K562 (cell line): Measurements from ENCODE around the gene S100A6.

Experiments used
- AFF1 ChIP-seq, 2 experiments: fragments of 450-650 bp; IDR thresholded peaks; 2 replicates each; pipeline ENCODE4 v1.6.1; 2018; ENCODE audit warnings: mild to moderate bottlenecking in 2 of 2, low read depth in 1 of 2; ENCODE audit not compliant: partially characterized antibody in 2 of 2
- BRD9 ChIP-seq: fragments of 450-650 bp; IDR thresholded peaks from 2 replicates; pipeline ENCODE4 v1.6.1; 2018; ENCODE audit warnings: low read depth; ENCODE audit not compliant: partially characterized antibody
- CEBPB ChIP-seq: fragments of 450-650 bp; IDR thresholded peaks from 2 replicates; pipeline ENCODE4 v1.6.1; 2016; ENCODE audit warnings: missing genetic modification characterization, missing compliant biosample characterization
- EZH2 ChIP-seq: IDR thresholded peaks from 2 replicates; pipeline ENCODE4 v1.6.1; 2012; ENCODE audit warnings: low read depth, mild to moderate bottlenecking, inconsistent platforms, low read length, borderline replicate concordance
- POLR2AphosphoS2 ChIP-seq: IDR thresholded peaks from 2 replicates; pipeline ENCODE4 v1.6.1; 2012; ENCODE audit warnings: low read length, improper control_type of control experiment
- POLR2G ChIP-seq: fragments of 200-400 bp; formaldehyde crosslinking; IDR thresholded peaks from 2 replicates; pipeline ENCODE4 v1.6.1; 2017; ENCODE audit warnings: low read depth, mild to moderate bottlenecking, antibody characterized with exemption, low read length, moderate library complexity
- RFX7 ChIP-seq: fragments of 250-450 bp; sonication (Bioruptor Pico); IDR thresholded peaks from 2 replicates; pipeline ENCODE4 v1.5.1; 2021; ENCODE audit warnings: mild to moderate bottlenecking
- SMC3 ChIP-seq: conservative IDR thresholded peaks from 2 replicates; pipeline ENCODE4 v1.6.1; 2011; ENCODE audit warnings: low read depth, low read length, improper control_type of control experiment; ENCODE audit not compliant: insufficient read depth
- SRF ChIP-seq, 2 experiments: fragments of 250-450, 450-650 bp in 1 of 2; sonication (Bioruptor Pico) in 1 of 2; sonication (generic) in 1 of 2; formaldehyde crosslinking; IDR thresholded peaks; 2 replicates each; pipeline versions ENCODE4 v1.5.0 to v1.5.1; 2020 to 2022; ENCODE audit warnings: mild to moderate bottlenecking in 1 of 2, missing genetic modification reagents in 1 of 2
- TEAD4 ChIP-seq, 2 experiments: sonication (generic) in 1 of 2; formaldehyde crosslinking in 1 of 2; IDR thresholded peaks; 2 replicates each; pipeline versions ENCODE4 v1.6.1 to v1.8.0; 2012 to 2022; ENCODE audit warnings: borderline replicate concordance in 1 of 2, inconsistent platforms in 1 of 2, low read length in 1 of 2, mild to moderate bottlenecking in 1 of 2, missing genetic modification reagents in 1 of 2
- VEZF1 ChIP-seq: fragments of 200-800 bp; sonication (Bioruptor generic); IDR thresholded peaks from 2 replicates; pipeline ENCODE4 v1.6.1; 2017; ENCODE audit warnings: missing genetic modification characterization, missing compliant biosample characterization
- ZBTB33 ChIP-seq: sonication (generic); formaldehyde crosslinking; IDR thresholded peaks from 2 replicates; pipeline ENCODE4 v1.8.1; 2023; ENCODE audit warnings: mild to moderate bottlenecking, missing genetic modification reagents
- ZNF253 ChIP-seq: fragments of 250-450 bp; sonication (Bioruptor Pico); conservative IDR thresholded peaks from 2 replicates; pipeline ENCODE4 v1.6.1; 2021; ENCODE audit warnings: mild to moderate bottlenecking
- TF ChIP-seq, protein P1 (sequence below), 2 experiments: fragments of 450-650 bp in 1 of 2; sonication (generic) in 1 of 2; formaldehyde crosslinking; conservative IDR thresholded peaks; 2 replicates each; pipeline versions ENCODE4 v1.4.0 to v1.8.1; 2020 to 2022; ENCODE audit warnings: mild to moderate bottlenecking in 1 of 2, missing genetic modification reagents in 1 of 2

DNA sequence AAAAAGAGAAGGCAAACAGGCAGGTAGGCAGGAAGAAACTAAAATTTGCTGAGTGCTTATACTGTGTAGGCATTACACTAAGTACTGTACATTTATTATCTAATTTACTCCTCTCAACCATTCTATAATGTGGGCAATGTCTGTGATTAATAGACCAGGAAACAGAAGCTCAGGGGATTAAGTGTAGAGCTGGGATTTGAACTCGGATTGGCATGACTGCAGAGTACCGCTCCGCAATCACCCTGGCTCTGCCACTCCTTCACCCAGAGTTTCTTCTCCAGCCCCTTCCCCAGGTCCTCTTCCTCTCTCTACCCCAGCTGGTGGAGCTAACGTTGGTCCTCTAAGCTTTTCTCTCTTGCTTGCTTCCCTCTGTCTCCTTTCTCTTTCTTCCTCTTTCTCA, 41.3 kb upstream of the S100A6 start:
- TF ChIP-seq BRD9 (no peak), ZNF253 (no peak), SMC3 (no peak), TEAD4 (IDR thresholded peaks at IDR 0.05; ENCODE audit: low read length) (no peak), TEAD4 (CRISPR knock-in tag; IDR thresholded peaks at IDR 0.05; ENCODE audit: borderline replicate concordance) (no peak), CEBPB (tag) (no peak), SRF (CRISPR knock-in tag; IDR thresholded peaks at IDR 0.05) (no peak), ZBTB33 (no peak), VEZF1 (no peak), EZH2 (no peak), AFF1 (IDR thresholded peaks at IDR 0.05; ENCODE audit: low read depth in 1 of 2, partially characterized antibody in 2 of 2) (no peak), POLR2G (no peak), POLR2AphosphoS2 (no peak), RFX7 (CRISPR knock-in tag) (no peak)
- TF ChIP-seq, protein P1, sequence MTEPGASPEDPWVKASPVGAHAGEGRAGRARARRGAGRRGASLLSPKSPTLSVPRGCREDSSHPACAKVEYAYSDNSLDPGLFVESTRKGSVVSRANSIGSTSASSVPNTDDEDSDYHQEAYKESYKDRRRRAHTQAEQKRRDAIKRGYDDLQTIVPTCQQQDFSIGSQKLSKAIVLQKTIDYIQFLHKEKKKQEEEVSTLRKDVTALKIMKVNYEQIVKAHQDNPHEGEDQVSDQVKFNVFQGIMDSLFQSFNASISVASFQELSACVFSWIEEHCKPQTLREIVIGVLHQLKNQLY (CRISPR knock-in tag; conservative IDR thresholded peaks at IDR 0.05), result no peak
